WTC11 (cell line): ENCODE measurements around the gene ZNF776. TPM values are rescaled to one million over a fixed set of nuclear protein-coding genes. Genes with fewer than 3 reads are reported as not detected.

Experiments
- ATAC-seq: fragments of 200-7000 bp; cut with Tn5 transposase; 2 replicates; pipeline ENCODE4 v1.10.0; 2021; ENCODE audit warnings: mild to moderate bottlenecking, moderate library complexity
- CTCF ChIA-PET: fragments of 300-600 bp; sonication (Branson Sonifier 250); formaldehyde crosslinking; loops from one replicate; lab custom pipeline; 2021; ENCODE audit warnings: antibody characterized with exemption; lab: Charles Lee
- POLR2A ChIA-PET: fragments of 350-600 bp; sonication (Branson Sonifier 250); formaldehyde crosslinking; loops from one replicate; lab custom pipeline; 2021; ENCODE audit warnings: antibody characterized with exemption; lab: Charles Lee
- DNase-seq: peaks from one replicate; pipeline ENCODE4 v3.0.0; 2021; ENCODE audit warnings: low spot score
- H3K27ac Mint-ChIP-seq: 2 replicates; pipeline ENCODE4 v1.8.0; 2021; ENCODE audit warnings: mixed read lengths
- H3K27me3 Mint-ChIP-seq: 2 replicates; pipeline ENCODE4 v1.8.0; 2021; ENCODE audit warnings: low read depth, mild to moderate bottlenecking, moderate library complexity, mixed read lengths
- H3K36me3 Mint-ChIP-seq: 2 replicates; pipeline ENCODE4 v1.8.0; 2021; ENCODE audit warnings: mixed read lengths
- H3K4me1 Mint-ChIP-seq: 2 replicates; pipeline ENCODE4 v1.8.0; 2022; ENCODE audit warnings: mixed read lengths
- H3K4me3 Mint-ChIP-seq: 2 replicates; pipeline ENCODE4 v1.8.0; 2021; ENCODE audit warnings: mild to moderate bottlenecking, moderate library complexity, mixed read lengths
- H3K9me3 Mint-ChIP-seq: 2 replicates; pipeline ENCODE4 v1.8.0; 2021; ENCODE audit warnings: mixed read lengths
- AFF4 ChIP-seq: sonication (generic); formaldehyde crosslinking; IDR thresholded peaks from 2 replicates; pipeline ENCODE4 v1.8.1; 2023; ENCODE audit warnings: mild to moderate bottlenecking, missing genetic modification reagents, borderline replicate concordance
- CDX4 ChIP-seq: fragments of 250-450 bp; sonication (Bioruptor Pico); IDR thresholded peaks from 2 replicates; pipeline ENCODE4 v1.9.0; 2021; ENCODE audit warnings: moderate library complexity, mild to moderate bottlenecking, inconsistent platforms, borderline replicate concordance
- ESRRA ChIP-seq: sonication (generic); formaldehyde crosslinking; IDR thresholded peaks from 2 replicates; pipeline ENCODE4 v1.8.1; 2022; ENCODE audit warnings: mild to moderate bottlenecking, missing genetic modification reagents, borderline replicate concordance
- GTF2I ChIP-seq: fragments of 250-450 bp; sonication (Bioruptor Pico); conservative IDR thresholded peaks from 2 replicates; pipeline ENCODE4 v1.4.0; 2021; ENCODE audit warnings: mild to moderate bottlenecking
- IRF2 ChIP-seq: sonication (generic); formaldehyde crosslinking; IDR thresholded peaks from 2 replicates; pipeline ENCODE4 v1.8.0; 2022; ENCODE audit warnings: low read depth, missing genetic modification reagents, borderline replicate concordance
- PREB ChIP-seq: sonication (generic); formaldehyde crosslinking; IDR thresholded peaks from 2 replicates; pipeline ENCODE4 v1.8.1; 2022; ENCODE audit warnings: mild to moderate bottlenecking, missing genetic modification reagents, moderate library complexity, borderline replicate concordance
- RELA ChIP-seq: sonication (generic); formaldehyde crosslinking; IDR thresholded peaks from 2 replicates; pipeline ENCODE4 v1.8.1; 2022; ENCODE audit warnings: missing genetic modification reagents, mild to moderate bottlenecking, borderline replicate concordance
- SMAD4 ChIP-seq: sonication (generic); formaldehyde crosslinking; IDR thresholded peaks from 2 replicates; pipeline ENCODE4 v1.8.0; 2022; ENCODE audit warnings: mild to moderate bottlenecking, missing genetic modification reagents
- STAT6 ChIP-seq: sonication (generic); formaldehyde crosslinking; conservative IDR thresholded peaks from 2 replicates; pipeline ENCODE4 v1.8.1; 2023; ENCODE audit warnings: mild to moderate bottlenecking, low read depth, missing genetic modification reagents, moderate library complexity
- TEAD1 ChIP-seq: sonication (generic); formaldehyde crosslinking; IDR thresholded peaks from 2 replicates; pipeline ENCODE4 v1.8.0; 2022; ENCODE audit warnings: mild to moderate bottlenecking, missing genetic modification reagents
- ZMAT4 ChIP-seq: fragments of 250-450 bp; sonication (Bioruptor Pico); IDR thresholded peaks from 2 replicates; pipeline ENCODE4 v1.9.0; 2021; ENCODE audit warnings: mild to moderate bottlenecking
- ZNF232 ChIP-seq: sonication (generic); formaldehyde crosslinking; IDR thresholded peaks from 2 replicates; pipeline ENCODE4 v1.8.0; 2022; ENCODE audit warnings: mild to moderate bottlenecking, missing genetic modification reagents
- ZNF396 ChIP-seq: fragments of 250-450 bp; sonication (Bioruptor Pico); IDR thresholded peaks from 2 replicates; pipeline ENCODE4 v1.8.0; 2021; ENCODE audit warnings: mild to moderate bottlenecking, moderate library complexity, borderline replicate concordance
- ZNF532 ChIP-seq: fragments of 250-450 bp; sonication (Bioruptor Pico); IDR thresholded peaks from 2 replicates; pipeline ENCODE4 v1.9.0; 2021; ENCODE audit warnings: mild to moderate bottlenecking, borderline replicate concordance
- total RNA-seq: library from RNA; stranded (reverse); gene quantifications from 3 replicates; pipeline ENCODE4 v1.2.3, GENCODE V29; 2021

ZNF776 gene
- total RNA-seq, 1 experiment from 2014 or later: 14.3 TPM

- peak; percentile 58 for ATAC-seq
- Mint-ChIP-seq H3K36me3 (peaks cover 36% of the 10 kb centered on the region), H3K27me3 (peaks cover 16% of the 10 kb centered on the region; the same call in 1 of the 2 replicates), H3K4me3 (no peak overlapping the region), H3K9me3 (peaks cover 9% of the 10 kb centered on the region; the same call in 1 of the 2 replicates), H3K27ac (no peak overlapping the region), H3K4me1 (peaks cover 14% of the 10 kb centered on the region)
- TF ChIP-seq ZMAT4 (CRISPR knock-in tag) (no peak), ESRRA (CRISPR knock-in tag) (no peak), STAT6 (CRISPR knock-in tag) (no peak), ZNF232 (CRISPR knock-in tag) (no peak), CDX4 (no peak), AFF4 (CRISPR knock-in tag) (no peak), ZNF396 (CRISPR knock-in tag) (no peak), PREB (CRISPR knock-in tag) (no peak), SMAD4 (CRISPR knock-in tag) (no peak), GTF2I (CRISPR knock-in tag) (no peak), TEAD1 (CRISPR knock-in tag) (no peak), IRF2 (CRISPR knock-in tag) (no peak), RELA (CRISPR knock-in tag) (no peak)
- CTCF ChIA-PET: interaction anchor here (1.1 kb wide), 1 partner anchor 38 kb away, joined by 6 read pairs; the partner anchor contains the start of gene ZNF551
- DNase-seq: no peak
- POLR2A ChIA-PET: no interaction called here
Observed at GRCh38 chr19:57719424-57719823, 27.2 kb upstream of the ZNF776 start.

GRCh38 chr19:57719901-57720519, 26.6 kb upstream of the ZNF776 start:
- no peak for TF ChIP-seq ZNF532
- Mint-ChIP-seq H3K4me3 (no peak overlapping the region), H3K4me1 (peaks cover 14% of the 10 kb centered on the region), H3K27me3 (peaks cover 18% of the 10 kb centered on the region; the same call in 1 of the 2 replicates), H3K9me3 (peaks cover 9% of the 10 kb centered on the region; the same call in 1 of the 2 replicates), H3K36me3 (peaks cover 36% of the 10 kb centered on the region), H3K27ac (peak overlapping the region; percentile 62; the same call in 1 of the 2 replicates)
- ATAC-seq (peak; percentile 67), DNase-seq (no peak)
- POLR2A ChIA-PET: no interaction called here
- CTCF ChIA-PET: interaction anchor here (1.1 kb wide), 1 partner anchor 38 kb away, joined by 6 read pairs; the partner anchor contains the start of gene ZNF551
